Ovary (tissue), 9 donors: ENCODE measurements around the gene SRPK1. TPM values are rescaled to one million over a fixed set of nuclear protein-coding genes. Genes with fewer than 3 reads are reported as not detected.

ENCODE experiments used
- DNase-seq, 5 donors: peaks; one replicate each; pipeline ENCODE4 v3.0.0-alpha.2; 2019 to 2020
- H3K27ac ChIP-seq, 2 donors: fragments of 200-600 bp; one replicate each; pipeline versions ENCODE4 v1.5.1 to v1.8.0; 2019 to 2022
- H3K27me3 ChIP-seq: fragments of 200-600 bp; one replicate; pipeline ENCODE4 v1.8.0; 2022
- H3K36me3 ChIP-seq: fragments of 200-600 bp; sonication (generic); one replicate; pipeline ENCODE4 v1.5.1; 2019
- H3K4me1 ChIP-seq: one replicate; pipeline ENCODE4 v1.8.1; 2013; ENCODE audit warnings: mild to moderate bottlenecking, moderate library complexity; ENCODE audit not compliant: insufficient read depth
- H3K4me3 ChIP-seq: fragments of 200-600 bp; sonication (generic); one replicate; pipeline ENCODE4 v1.5.1; 2017
- H3K9me3 ChIP-seq, 2 donors: fragments of 200-600 bp in 1 of 2; sonication (generic) in 1 of 2; one replicate each; pipeline versions ENCODE4 v1.5.1 to v1.8.1; 2013 to 2019; ENCODE audit warnings: mild to moderate bottlenecking in 1 of 2, moderate library complexity in 1 of 2
- CTCF ChIP-seq, 3 donors: fragments of 450-650 bp in 2 of 3; fragments of 200-600 bp in 1 of 3; IDR thresholded peaks; one replicate each; pipeline versions ENCODE4 v1.5.1 to v1.8.0; 2016 to 2022; ENCODE audit warnings: antibody characterized with exemption in 3 of 3, mild to moderate bottlenecking in 1 of 3
- EP300 ChIP-seq: sonication (generic); formaldehyde crosslinking; IDR thresholded peaks from one replicate; pipeline ENCODE4 v1.6.1; 2017; ENCODE audit warnings: antibody characterized with exemption
- POLR2A ChIP-seq: fragments of 450-650 bp; IDR thresholded peaks from one replicate; pipeline ENCODE4 v1.6.1; 2017; ENCODE audit warnings: antibody characterized with exemption, mild to moderate bottlenecking, moderate library complexity
- WGBS, 3 donors: extraction: QIAGEN DNeasy Blood & Tissue Kit in 1 of 3; methylation state at CpG; one replicate each; pipeline versions ENCODE4 v1.1.5 to v1.1.7; 2013 to 2017; 5-methylcytosine and 5-hydroxymethylcytosine counted together
- intact Hi-C, 4 donors: fragments of 100-400 bp; cut with DNase I; formaldehyde crosslinking; loops; one replicate each; pipeline versions ENCODE4 v1.11.0 to v1.15.1; 2022 to 2023
- polyA plus RNA-seq, 2 donors: library from polyadenylated mRNA; stranded (reverse); fragments of 200-250 nt in 1 of 2; fragments of 350-450 nt in 1 of 2; fragmentation: Illumina TruSeq in 1 of 2; extraction: RNeasy Lipid Tissue Mini Kit (QIAGEN cat#74804) in 1 of 2; gene quantifications; one replicate each; pipeline ENCODE4 v1.2.3, GENCODE V29; 2013 to 2014
- total RNA-seq, 7 donors: library from RNA; depleted of rRNA in 2 of 7; stranded (reverse); fragments of >200 nt in 2 of 7; fragmentation: NEBNext Ultra II Directional in 3 of 7; extraction: Animal tissue kit (Norgen Biotek cat#: 25700) in 3 of 7; gene quantifications; one replicate each; pipeline versions ENCODE4 v1.1.0 to v1.2.4, GENCODE V29; 2016 to 2023
- donor health status: DM: no; HTN: no; CAD: no; lungs with moderate emphysema.
- donor health status: DM: no; HTN: no; CAD: no.
- donor health status: Bipolar disorder and iron deficiency.
- donor health status: DM: yes; HTN: yes; CAD: no.
- donor health status: DM: no; HTN: no; CAD: no.
- donor health status: DM: yes; HTN: yes; CAD: no.

SRPK1 gene
- total and polyA plus RNA-seq, 9 donors, result 7.3 to 28.4 (median 23.3) TPM

GRCh38 chr6:35859367-35859766 is 61.5 kb downstream of the SRPK1 start:
- no peak for TF ChIP-seq POLR2A
- TF ChIP-seq EP300, result no peak
- no peak for TF ChIP-seq CTCF (IDR thresholded peaks at IDR 0.05)
- H3K27ac ChIP-seq, result no peak overlapping the region
- intact Hi-C loops, result no loop called here
- no peaks in the 10 kb centered on the region for H3K27me3 ChIP-seq
- H3K36me3 ChIP-seq, result no peaks in the 10 kb centered on the region
- no peak overlapping the region for H3K4me3 ChIP-seq
- no peaks in the 10 kb centered on the region for H3K4me1 ChIP-seq
- no peaks in the 10 kb centered on the region for H3K9me3 ChIP-seq
- no peak for DNase-seq
- 92 to 94% (median 93%) methylated on average over 4 of the region's 4 CpGs for WGBS, 3 donors

DNA sequence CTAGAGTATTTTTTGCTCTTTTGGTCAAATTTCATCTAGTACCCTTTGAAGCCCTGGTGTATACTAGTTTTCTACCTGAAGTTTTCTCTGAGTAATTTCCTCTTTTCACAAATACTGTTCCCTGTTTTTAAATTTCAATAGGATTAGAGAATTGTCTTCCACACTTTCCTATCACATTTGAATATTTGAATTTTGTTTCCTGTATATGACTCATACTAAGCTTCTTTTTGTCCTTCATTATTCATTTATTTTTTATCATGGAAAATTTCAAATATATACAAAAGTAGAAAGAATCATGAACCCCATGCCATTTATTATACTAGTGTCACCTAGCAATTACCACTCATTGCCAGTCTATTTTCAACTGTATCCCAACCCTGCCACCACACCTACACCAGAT is 63.0 kb downstream of the SRPK1 start:
- no peak for DNase-seq
- Histone ChIP-seq H3K27ac (no peak overlapping the region), H3K4me1 (no peaks in the 10 kb centered on the region), H3K36me3 (no peaks in the 10 kb centered on the region), H3K27me3 (no peaks in the 10 kb centered on the region), H3K9me3 (no peaks in the 10 kb centered on the region), H3K4me3 (no peak overlapping the region)
- TF ChIP-seq EP300 (no peak), POLR2A (no peak), CTCF (IDR thresholded peaks at IDR 0.05) (no peak)
- intact Hi-C loops, result no loop called here

- H3K36me3 ChIP-seq, result no peaks in the 10 kb centered on the region
These were observed 64.6 kb downstream of the SRPK1 start for GRCh38 chr6:35856250-35856649.

GRCh38 chr6:35852994-35853393 is 67.9 kb downstream of the SRPK1 start:
- Histone ChIP-seq H3K36me3 (no peaks in the 10 kb centered on the region), H3K27ac (no peak overlapping the region), H3K27me3 (no peaks in the 10 kb centered on the region), H3K4me1 (no peaks in the 10 kb centered on the region), H3K9me3 (no peaks in the 10 kb centered on the region), H3K4me3 (no peak overlapping the region)
- DNase-seq, result no peak
- TF ChIP-seq POLR2A (no peak), EP300 (no peak), CTCF (IDR thresholded peaks at IDR 0.05) (no peak)
- intact Hi-C loops, result no loop called here
- 91 to 95% (median 91%) methylated on average over 4 of the region's 4 CpGs for WGBS, 3 donors

More at GRCh38 chr6:35856250-35856649, 64.6 kb downstream of the SRPK1 start:
- TF ChIP-seq EP300, result no peak
- TF ChIP-seq CTCF (IDR thresholded peaks at IDR 0.05), result no peak
- no peak for TF ChIP-seq POLR2A
- H3K4me1 ChIP-seq, result no peaks in the 10 kb centered on the region
- intact Hi-C loops, result no loop called here
- no peak overlapping the region for H3K4me3 ChIP-seq
- WGBS, 3 donors, result 97 to 100% (median 98%) methylated on average over 1 of the region's 1 CpG
- no peaks in the 10 kb centered on the region for H3K9me3 ChIP-seq
- no peaks in the 10 kb centered on the region for H3K27me3 ChIP-seq
- H3K27ac ChIP-seq, result no peak overlapping the region
- no peak for DNase-seq

- no peak for DNase-seq
- no peaks in the 10 kb centered on the region for H3K36me3 ChIP-seq
- no peaks in the 10 kb centered on the region for H3K4me1 ChIP-seq
- no peak overlapping the region for H3K27ac ChIP-seq
- no peaks in the 10 kb centered on the region for H3K27me3 ChIP-seq
- H3K9me3 ChIP-seq, result no peaks in the 10 kb centered on the region
- intact Hi-C loops, result no loop called here
- no peak overlapping the region for H3K4me3 ChIP-seq
- TF ChIP-seq POLR2A (no peak), CTCF (IDR thresholded peaks at IDR 0.05) (no peak), EP300 (no peak)
- WGBS, 3 donors, result 57 to 69% (median 68%) methylated on average over 2 of the region's 2 CpGs
These were observed 70.7 kb downstream of the SRPK1 start for GRCh38 chr6:35850208-35850607.
